Caco-2 (cell line): ENCODE measurements around the gene C3orf18. TPM values are rescaled to one million over a fixed set of nuclear protein-coding genes. Genes with fewer than 3 reads are reported as not detected.

Experiments used
- BruUV-seq: library from RNA; stranded (reverse); fragments of 400-500 nt; replicated peaks from 2 replicates; lab custom pipeline; 2021; lab: Mats Ljungman, UMichigan
- CTCF ChIA-PET: fragments of 300-600 bp; sonication (Branson Sonifier 250); formaldehyde crosslinking; loops from one replicate; lab custom pipeline; 2022; ENCODE audit warnings: antibody characterized with exemption; lab: Charles Lee
- POLR2A ChIA-PET: fragments of 300-600 bp; sonication (Branson Sonifier 250); formaldehyde crosslinking; loops from one replicate; lab custom pipeline; 2022; ENCODE audit warnings: antibody characterized with exemption; lab: Charles Lee
- DNase-seq, 2 experiments: peaks; one replicate each; pipeline versions ENCODE4 v3.0.0 to v3.0.0-alpha.2; 2020 to 2022
- H3K27me3 ChIP-seq: replicated peaks from 2 replicates; pipeline ENCODE4 v1.6.0; 2011; ENCODE audit warnings: low read length; ENCODE audit not compliant: control insufficient read depth, insufficient read depth
- H3K36me3 ChIP-seq: 2 replicates; pipeline ENCODE4 v1.5.1; 2011; ENCODE audit warnings: low read length; ENCODE audit not compliant: control insufficient read depth, insufficient read depth
- H3K4me1 ChIP-seq: fragments of 250-450 bp; sonication (Bioruptor Pico); 2 replicates; pipeline ENCODE4 v1.5.1; 2020; ENCODE audit warnings: mild to moderate bottlenecking
- H3K4me3 ChIP-seq: 2 replicates; pipeline ENCODE4 v1.5.1; 2011; ENCODE audit warnings: low read depth, mild to moderate bottlenecking, control low read depth, low read length
- H3K9me3 ChIP-seq: fragments of 250-450 bp; sonication (Bioruptor Pico); 2 replicates; pipeline ENCODE4 v1.5.1; 2020; ENCODE audit warnings: mild to moderate bottlenecking, moderate library complexity
- H3K27ac Mint-ChIP-seq: one replicate; pipeline ENCODE4 v1.8.0; 2022; ENCODE audit warnings: mixed read lengths; ENCODE audit not compliant: unreplicated experiment
- H3K27me3 Mint-ChIP-seq: one replicate; pipeline ENCODE4 v1.8.0; 2022; ENCODE audit warnings: mixed read lengths; ENCODE audit not compliant: insufficient read depth, unreplicated experiment
- H3K36me3 Mint-ChIP-seq: one replicate; pipeline ENCODE4 v1.8.0; 2022; ENCODE audit warnings: mild to moderate bottlenecking, mixed read lengths; ENCODE audit not compliant: insufficient read depth, unreplicated experiment
- H3K4me1 Mint-ChIP-seq: one replicate; pipeline ENCODE4 v1.8.0; 2022; ENCODE audit warnings: low read depth, mixed read lengths; ENCODE audit not compliant: unreplicated experiment
- H3K4me3 Mint-ChIP-seq: one replicate; pipeline ENCODE4 v1.8.0; 2022; ENCODE audit warnings: mild to moderate bottlenecking, moderate library complexity, mixed read lengths; ENCODE audit not compliant: unreplicated experiment
- H3K9me3 Mint-ChIP-seq: one replicate; pipeline ENCODE4 v1.8.0; 2022; ENCODE audit warnings: mixed read lengths; ENCODE audit not compliant: unreplicated experiment
- CTCF ChIP-seq, 2 experiments: fragments of 200-600 bp in 1 of 2; IDR thresholded peaks; 1 replicate in 1 of 2; 2 replicates in 1 of 2; pipeline versions ENCODE4 v1.5.1 to v1.8.0; 2011 to 2022; ENCODE audit warnings: antibody characterized with exemption in 1 of 2, control low read depth in 1 of 2, inconsistent platforms in 1 of 2, low read depth in 1 of 2, low read length in 1 of 2, mild to moderate bottlenecking in 1 of 2, moderate library complexity in 1 of 2; ENCODE audit not compliant: insufficient read depth in 1 of 2, severe bottlenecking in 1 of 2, unreplicated experiment in 1 of 2
- intact Hi-C: fragments of 100-400 bp; cut with micrococcal nuclease; formaldehyde crosslinking; loops from one replicate; pipeline ENCODE4 v1.10.0; 2022; ENCODE audit not compliant: unreplicated experiment
- total RNA-seq: library from RNA; stranded (reverse); gene quantifications from 2 replicates; pipeline ENCODE4 v1.2.3, GENCODE V29; 2022

The C3orf18 gene
- total RNA-seq, 1 experiment from 2014 or later, result 2.1 TPM

- no peak for TF ChIP-seq CTCF (IDR thresholded peaks at IDR 0.05; ENCODE audit: insufficient read depth in 1 of 2, low read depth in 1 of 2, low read length in 1 of 2, severe bottlenecking in 1 of 2, unreplicated experiment in 1 of 2)
- DNase-seq, result no peak
- CTCF ChIA-PET, result no interaction called here
- Mint-ChIP-seq H3K27ac (no peak overlapping the region), H3K4me3 (no peak overlapping the region), H3K36me3 (no peaks in the 10 kb centered on the region), H3K9me3 (no peaks in the 10 kb centered on the region), H3K4me1 (no peaks in the 10 kb centered on the region), H3K27me3 (peaks cover 17% of the 10 kb centered on the region)
- no peaks in the 10 kb centered on the region for H3K36me3 ChIP-seq
- H3K4me3 ChIP-seq, result no peak overlapping the region
- intact Hi-C loops, result no loop called here
- no TSS peak for BruUV-seq
- POLR2A ChIA-PET, result no interaction called here
- no peaks in the 10 kb centered on the region for H3K4me1 ChIP-seq
- H3K9me3 ChIP-seq, result no peaks in the 10 kb centered on the region
- peaks cover 2% of the 10 kb centered on the region for H3K27me3 ChIP-seq
These were observed 58.7 kb downstream of the C3orf18 start for GRCh38 chr3:50508821-50509220.

Other genes starting within 250 kb of the C3orf18 start
- gene HYAL2, start 245.0 kb downstream of the C3orf18 start, total RNA-seq, result 30.1 and 31.6 TPM in 2 replicates
- gene TUSC2, start 239.5 kb downstream of the C3orf18 start, total RNA-seq, result 34.9 and 38.3 TPM in 2 replicates
- 26.7 and 28.1 TPM in 2 replicates for gene RASSF1, start 226.9 kb downstream of the C3orf18 start, total RNA-seq
- gene ZMYND10, start 222.0 kb downstream of the C3orf18 start, total RNA-seq, result 0.23 and 0.29 TPM in 2 replicates
- 23.7 and 29.8 TPM in 2 replicates for gene NPRL2, start 217.0 kb downstream of the C3orf18 start, total RNA-seq
- gene CYB561D2, start 216.9 kb downstream of the C3orf18 start, total RNA-seq, result 21.2 and 21.4 TPM in 2 replicates
- gene TMEM115, start 208.2 kb downstream of the C3orf18 start, total RNA-seq, result 23.9 TPM in 2 replicates
- gene CACNA2D2, start 64.1 kb downstream of the C3orf18 start, total RNA-seq, result 0.25 and 0.35 TPM in 2 replicates
- gene HEMK1, start 1.8 kb upstream of the C3orf18 start, total RNA-seq, result 12.6 and 14.3 TPM in 2 replicates
- gene CISH, start 44.0 kb upstream of the C3orf18 start, total RNA-seq, result 2.9 and 3.4 TPM in 2 replicates
- 40.1 and 43.5 TPM in 2 replicates for gene MAPKAPK3, start 49.4 kb upstream of the C3orf18 start, total RNA-seq
- gene DOCK3, start 107.2 kb upstream of the C3orf18 start, total RNA-seq, result 0.05 and 0.09 TPM in 2 replicates